ENCODE measurements around the gene PKNOX2. TPM values are rescaled to one million over a fixed set of nuclear protein-coding genes. Genes with fewer than 3 reads are reported as not detected.

Gene PKNOX2
- total and polyA plus RNA-seq, 9 of the 15 experiments (the other 6 are each of a cell fraction or from before 2014, with no cell fraction given) = not detected

- 0% methylated on average over 9 of the region's 10 CpGs for WGBS (ENCODE audit: insufficient coverage, low coverage, missing lambda C conversion rate)
- no peaks in the 10 kb centered on the region for H3K79me2 ChIP-seq (ENCODE audit: control insufficient read depth, insufficient read depth, low read length)
- CTCF ChIA-PET (ENCODE audit: low intra/inter-chr PET ratio) = no interaction called here
- H3K9me1 ChIP-seq (ENCODE audit: control insufficient read depth, insufficient read depth, low read length) = no peaks in the 10 kb centered on the region
- no peak for ATAC-seq
- DNase-seq (ENCODE audit: extremely low read depth in 1 of 4, low spot score in 3 of 4) = no peak
- no peak overlapping the region for H3K9ac ChIP-seq (ENCODE audit: insufficient read depth in 1 of 2, low read depth in 2 of 2, low read length in 2 of 2)
- intact Hi-C loops (cut with micrococcal nuclease) (no loop called here), in situ Hi-C loops (cut with MboI) (no loop called here)
- POLR2A ChIA-PET = no interaction called here
- no peaks in the 10 kb centered on the region for H3K4me1 ChIP-seq (replicated peaks in 1 of 2; ENCODE audit: control insufficient read depth in 2 of 2, insufficient read depth in 2 of 2, low read length in 2 of 2)
- no peak overlapping the region for H3K27ac ChIP-seq (ENCODE audit: extremely low read depth, low read depth, low read length)
- FAIRE-seq = no peak
- no peaks in the 10 kb centered on the region for H3K9me3 ChIP-seq (replicated peaks; ENCODE audit: control insufficient read depth, insufficient read depth, low read depth, low read length)
- peaks cover 11 to 80% of the 10 kb centered on the region in 2 experiments for H3K27me3 ChIP-seq (ENCODE audit: control insufficient read depth in 2 of 2, insufficient read depth in 2 of 2, low read length in 2 of 2)
- no TSS peak for BruUV-seq (replicated peaks)
- no peaks in the 10 kb centered on the region for H3K36me3 ChIP-seq (ENCODE audit: control insufficient read depth, insufficient read depth, low read length)
- no peak overlapping the region for H3K4me3 ChIP-seq
- H2AFZ ChIP-seq (ENCODE audit: low read depth, low read length) = no peak overlapping the region
- no peaks in the 10 kb centered on the region for H4K20me1 ChIP-seq (replicated peaks; ENCODE audit: control insufficient read depth, insufficient read depth, low read length)
- H3K4me2 ChIP-seq (ENCODE audit: insufficient read depth, low read length) = no peak overlapping the region
- TF ChIP-seq, protein P1, sequence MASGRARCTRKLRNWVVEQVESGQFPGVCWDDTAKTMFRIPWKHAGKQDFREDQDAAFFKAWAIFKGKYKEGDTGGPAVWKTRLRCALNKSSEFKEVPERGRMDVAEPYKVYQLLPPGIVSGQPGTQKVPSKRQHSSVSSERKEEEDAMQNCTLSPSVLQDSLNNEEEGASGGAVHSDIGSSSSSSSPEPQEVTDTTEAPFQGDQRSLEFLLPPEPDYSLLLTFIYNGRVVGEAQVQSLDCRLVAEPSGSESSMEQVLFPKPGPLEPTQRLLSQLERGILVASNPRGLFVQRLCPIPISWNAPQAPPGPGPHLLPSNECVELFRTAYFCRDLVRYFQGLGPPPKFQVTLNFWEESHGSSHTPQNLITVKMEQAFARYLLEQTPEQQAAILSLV (tag; IDR thresholded peaks at IDR 0.05) = no peak
- TF ChIP-seq, protein P2, sequence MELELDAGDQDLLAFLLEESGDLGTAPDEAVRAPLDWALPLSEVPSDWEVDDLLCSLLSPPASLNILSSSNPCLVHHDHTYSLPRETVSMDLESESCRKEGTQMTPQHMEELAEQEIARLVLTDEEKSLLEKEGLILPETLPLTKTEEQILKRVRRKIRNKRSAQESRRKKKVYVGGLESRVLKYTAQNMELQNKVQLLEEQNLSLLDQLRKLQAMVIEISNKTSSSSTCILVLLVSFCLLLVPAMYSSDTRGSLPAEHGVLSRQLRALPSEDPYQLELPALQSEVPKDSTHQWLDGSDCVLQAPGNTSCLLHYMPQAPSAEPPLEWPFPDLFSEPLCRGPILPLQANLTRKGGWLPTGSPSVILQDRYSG (tag; conservative IDR thresholded peaks at IDR 0.05; ENCODE audit: low read depth) = no peak
- TF ChIP-seq, protein P3, sequence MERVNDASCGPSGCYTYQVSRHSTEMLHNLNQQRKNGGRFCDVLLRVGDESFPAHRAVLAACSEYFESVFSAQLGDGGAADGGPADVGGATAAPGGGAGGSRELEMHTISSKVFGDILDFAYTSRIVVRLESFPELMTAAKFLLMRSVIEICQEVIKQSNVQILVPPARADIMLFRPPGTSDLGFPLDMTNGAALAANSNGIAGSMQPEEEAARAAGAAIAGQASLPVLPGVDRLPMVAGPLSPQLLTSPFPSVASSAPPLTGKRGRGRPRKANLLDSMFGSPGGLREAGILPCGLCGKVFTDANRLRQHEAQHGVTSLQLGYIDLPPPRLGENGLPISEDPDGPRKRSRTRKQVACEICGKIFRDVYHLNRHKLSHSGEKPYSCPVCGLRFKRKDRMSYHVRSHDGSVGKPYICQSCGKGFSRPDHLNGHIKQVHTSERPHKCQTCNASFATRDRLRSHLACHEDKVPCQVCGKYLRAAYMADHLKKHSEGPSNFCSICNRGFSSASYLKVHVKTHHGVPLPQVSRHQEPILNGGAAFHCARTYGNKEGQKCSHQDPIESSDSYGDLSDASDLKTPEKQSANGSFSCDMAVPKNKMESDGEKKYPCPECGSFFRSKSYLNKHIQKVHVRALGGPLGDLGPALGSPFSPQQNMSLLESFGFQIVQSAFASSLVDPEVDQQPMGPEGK (CRISPR knock-in tag; IDR thresholded peaks at IDR 0.05; ENCODE audit: borderline replicate concordance) = no peak
- TF ChIP-seq PPARD (CRISPR knock-in tag; IDR thresholded peaks at IDR 0.05) (no peak), CCNT2 (IDR thresholded peaks at IDR 0.05; ENCODE audit: borderline replicate concordance, extremely low read depth, insufficient read length, low read depth, low read length) (no peak), ZNF165 (CRISPR knock-in tag; IDR thresholded peaks at IDR 0.05; ENCODE audit: borderline replicate concordance) (no peak), AFF1 (IDR thresholded peaks at IDR 0.05; ENCODE audit: low read depth in 1 of 2, partially characterized antibody in 2 of 2) (no peak), WHSC1 (IDR thresholded peaks at IDR 0.05; ENCODE audit: low read length) (no peak)
Observed at GRCh38 chr11:125201525-125202141, 37.1 kb downstream of the PKNOX2 start.
